OCI-LY3 (cell line): ENCODE data around the gene CD2AP.
A peak's percentile ranks its signal among the peaks of the same experiment; 100 is the strongest.

ENCODE experiments used
- H2AFZ ChIP-seq: fragments of 200-600, 300-600 bp; shearing (Covaris generic); 2 replicates; pipeline ENCODE4 v1.6.0; 2014; ENCODE audit warnings: antibody characterized with exemption, low read depth, low read length
- H3K27ac ChIP-seq: fragments of 200-600, 300-600 bp; sonication (generic); 2 replicates; pipeline ENCODE4 v1.5.1; 2014; ENCODE audit warnings: mild to moderate bottlenecking, low read length, moderate library complexity, mixed read lengths
- H3K27me3 ChIP-seq: fragments of 200-600, 300-600 bp; sonication (generic); 2 replicates; pipeline ENCODE4 v1.6.1; 2014; ENCODE audit warnings: low read depth, low read length, mixed read lengths
- H3K36me3 ChIP-seq: fragments of 200-600, 300-600 bp; sonication (generic); replicated peaks from 2 replicates; pipeline ENCODE3; 2014; ENCODE audit warnings: low read depth, low read length, mixed read lengths
- H3K4me1 ChIP-seq: fragments of 300-600, 200-600 bp; sonication (generic); 2 replicates; pipeline ENCODE4 v1.6.1; 2014; ENCODE audit warnings: low read length, mixed read lengths
- H3K4me2 ChIP-seq: fragments of 200-600, 300-600 bp; sonication (generic); 2 replicates; pipeline ENCODE4 v1.6.1; 2014; ENCODE audit warnings: low read length, mixed read lengths
- H3K4me3 ChIP-seq: fragments of 300-600, 200-600 bp; sonication (generic); 2 replicates; pipeline ENCODE4 v1.5.1; 2014; ENCODE audit warnings: antibody characterized with exemption, mild to moderate bottlenecking, low read length, moderate library complexity
- H3K79me2 ChIP-seq: fragments of 300-600, 200-600 bp; shearing (Covaris generic); 2 replicates; pipeline ENCODE4 v1.6.1; 2014; ENCODE audit warnings: mild to moderate bottlenecking, low read length, mixed read lengths
- H3K9ac ChIP-seq: fragments of 300-600, 200-600 bp; shearing (Covaris generic); 2 replicates; pipeline ENCODE4 v1.6.0; 2014; ENCODE audit warnings: mild to moderate bottlenecking, low read length, moderate library complexity
- H3K9me3 ChIP-seq: fragments of 200-600, 300-600 bp; shearing (Covaris generic); 2 replicates; pipeline ENCODE4 v1.6.1; 2014; ENCODE audit warnings: low read length, mixed read lengths; ENCODE audit not compliant: insufficient read depth
- H4K20me1 ChIP-seq: fragments of 200-600, 300-600 bp; sonication (generic); 2 replicates; pipeline ENCODE4 v1.6.1; 2016; ENCODE audit warnings: low read length, mixed read lengths; ENCODE audit not compliant: insufficient read depth
- CTCF ChIP-seq: fragments of 200-600, 300-600 bp; sonication (generic); IDR thresholded peaks from 2 replicates; pipeline ENCODE4 v1.5.1; 2014; ENCODE audit warnings: antibody characterized with exemption, low read length, low read depth
- EZH2phosphoT487 ChIP-seq: fragments of 200-600 bp; shearing (Covaris generic); IDR thresholded peaks from 2 replicates; pipeline ENCODE4 v1.6.1; 2018; ENCODE audit warnings: antibody characterized with exemption, mixed run types, low read depth

CD2AP gene

GRCh38 chr6:47581591-47581990, 104.0 kb downstream of the CD2AP start:
- Histone ChIP-seq H3K27me3 (no peaks in the 10 kb centered on the region), H3K4me1 (peaks cover 11% of the 10 kb centered on the region), H3K9ac (no peak overlapping the region), H3K4me2 (peak overlapping the region; percentile 21), H2AFZ (no peak overlapping the region), H3K9me3 (no peaks in the 10 kb centered on the region), H3K4me3 (no peak overlapping the region), H3K79me2 (no peaks in the 10 kb centered on the region), H3K27ac (no peak overlapping the region), H3K36me3 (peaks cover 41% of the 10 kb centered on the region), H4K20me1 (peaks cover 3% of the 10 kb centered on the region; the same call in 1 of the 2 replicates)
- no peak for TF ChIP-seq EZH2phosphoT487
- TF ChIP-seq CTCF, result no peak

- no peak overlapping the region for H2AFZ ChIP-seq
- no peak overlapping the region for H3K4me2 ChIP-seq
- H3K79me2 ChIP-seq, result no peaks in the 10 kb centered on the region
- no peaks in the 10 kb centered on the region for H4K20me1 ChIP-seq
- H3K9me3 ChIP-seq, result no peaks in the 10 kb centered on the region
- no peak overlapping the region for H3K9ac ChIP-seq
- no peak overlapping the region for H3K4me3 ChIP-seq
- H3K27ac ChIP-seq, result no peak overlapping the region
- no peaks in the 10 kb centered on the region for H3K27me3 ChIP-seq
- H3K4me1 ChIP-seq, result no peaks in the 10 kb centered on the region
- peaks cover 50% of the 10 kb centered on the region for H3K36me3 ChIP-seq
- TF ChIP-seq EZH2phosphoT487 (no peak), CTCF (no peak)
Measured at GRCh38 chr6:47587493-47587892, 109.9 kb downstream of the CD2AP start.

- Histone ChIP-seq H3K9me3 (no peaks in the 10 kb centered on the region), H4K20me1 (no peaks in the 10 kb centered on the region), H3K4me1 (no peaks in the 10 kb centered on the region), H3K27me3 (no peaks in the 10 kb centered on the region), H3K4me3 (no peak overlapping the region), H2AFZ (no peak overlapping the region), H3K27ac (no peak overlapping the region), H3K79me2 (no peaks in the 10 kb centered on the region), H3K4me2 (no peak overlapping the region), H3K9ac (no peak overlapping the region), H3K36me3 (peaks cover 50% of the 10 kb centered on the region)
- TF ChIP-seq CTCF, result no peak
Measured at GRCh38 chr6:47592131-47592840, 114.7 kb downstream of the CD2AP start.

GRCh38 chr6:47593979-47594378, 116.4 kb downstream of the CD2AP start:
- Histone ChIP-seq H3K27ac (no peak overlapping the region), H2AFZ (no peak overlapping the region), H3K36me3 (peaks cover 46% of the 10 kb centered on the region), H4K20me1 (no peaks in the 10 kb centered on the region), H3K9me3 (no peaks in the 10 kb centered on the region), H3K27me3 (no peaks in the 10 kb centered on the region), H3K4me3 (no peak overlapping the region), H3K4me2 (no peak overlapping the region), H3K9ac (no peak overlapping the region), H3K4me1 (no peaks in the 10 kb centered on the region), H3K79me2 (no peaks in the 10 kb centered on the region)
- no peak for TF ChIP-seq CTCF
- no peak for TF ChIP-seq EZH2phosphoT487
